ENCODE results near the gene ALKBH8.
"Not testable (repeated sequence)": the region's sequence is repeated elsewhere in the genome, so short reads cannot be mapped to it uniquely, and the experiment has no call there.

ALKBH8 gene

GRCh38 chr11:107579169-107579568, 13.6 kb upstream of the ALKBH8 start:
- not testable (repeated sequence) for H2AFZ ChIP-seq (ENCODE audit: low read depth, low read length); H3K4me2 ChIP-seq (ENCODE audit: low read length, poor library complexity, severe bottlenecking); DNase-seq; H3K4me3 ChIP-seq (ENCODE audit: insufficient read depth in 1 of 2, low read depth in 1 of 2, low read length in 2 of 2); H3K4ac ChIP-seq (ENCODE audit: low read depth in 1 of 2, low read length in 2 of 2); H3K23ac ChIP-seq (ENCODE audit: low read length in 2 of 2); H3K9ac ChIP-seq (ENCODE audit: low read length); H4K8ac ChIP-seq (ENCODE audit: low read length); H2BK120ac ChIP-seq (ENCODE audit: low read depth, low read length); H3K18ac ChIP-seq (ENCODE audit: low read depth in 1 of 2, low read length in 2 of 2); H3K4me1 ChIP-seq (ENCODE audit: control insufficient read depth, insufficient read depth, low read depth, low read length); H2BK12ac ChIP-seq (ENCODE audit: low read length in 2 of 2); H3K9me3 ChIP-seq (ENCODE audit: control insufficient read depth, low read length); H2BK5ac ChIP-seq (ENCODE audit: low read depth, low read length, poor library complexity, severe bottlenecking); H3K36me3 ChIP-seq (ENCODE audit: control insufficient read depth in 1 of 2, insufficient read depth in 2 of 2, low read depth in 1 of 2, low read length in 2 of 2); H3K27me3 ChIP-seq (ENCODE audit: control insufficient read depth in 1 of 2, insufficient read depth in 1 of 2, low read length in 2 of 2); H3K14ac ChIP-seq (ENCODE audit: low read length in 2 of 2); H3K79me1 ChIP-seq (replicated peaks; ENCODE audit: low read length, poor library complexity, severe bottlenecking); H3K27ac ChIP-seq (ENCODE audit: low read length, poor library complexity, severe bottlenecking); H4K91ac ChIP-seq (ENCODE audit: low read length); H2AK5ac ChIP-seq (ENCODE audit: low read length, severe bottlenecking); H2BK15ac ChIP-seq (ENCODE audit: low read depth, poor library complexity, severe bottlenecking)
- 100% methylated on average over 2 of the region's 2 CpGs for WGBS

- no peak overlapping the region for H3K4me3 ChIP-seq (ENCODE audit: insufficient read depth in 1 of 2, low read depth in 1 of 2, low read length in 2 of 2)
- no peaks in the 10 kb centered on the region for H3K4me1 ChIP-seq (ENCODE audit: control insufficient read depth, insufficient read depth, low read depth, low read length)
- no peak overlapping the region for H4K8ac ChIP-seq (ENCODE audit: low read length)
- no peak overlapping the region for H2BK5ac ChIP-seq (ENCODE audit: low read depth, low read length, poor library complexity, severe bottlenecking)
- no peak overlapping the region for H2BK12ac ChIP-seq (ENCODE audit: low read length in 2 of 2)
- no peaks in the 10 kb centered on the region for H3K79me1 ChIP-seq (replicated peaks; ENCODE audit: low read length, poor library complexity, severe bottlenecking)
- H2BK120ac ChIP-seq (ENCODE audit: low read depth, low read length) = no peak overlapping the region
- WGBS = 93% methylated on average over 5 of the region's 6 CpGs
- no peak overlapping the region for H3K18ac ChIP-seq (ENCODE audit: low read depth in 1 of 2, low read length in 2 of 2)
- no peaks in the 10 kb centered on the region for H3K27me3 ChIP-seq (ENCODE audit: control insufficient read depth in 1 of 2, insufficient read depth in 1 of 2, low read length in 2 of 2)
- no peaks in the 10 kb centered on the region for H3K9me3 ChIP-seq (ENCODE audit: control insufficient read depth, low read length)
- DNase-seq = no peak
- H2AFZ ChIP-seq (ENCODE audit: low read depth, low read length) = no peak overlapping the region
- H3K27ac ChIP-seq (ENCODE audit: low read length, poor library complexity, severe bottlenecking) = no peak overlapping the region
- no peak overlapping the region for H3K9ac ChIP-seq (ENCODE audit: low read length)
- H3K14ac ChIP-seq (ENCODE audit: low read length in 2 of 2) = no peak overlapping the region
- no peak overlapping the region for H2BK15ac ChIP-seq (ENCODE audit: low read depth, poor library complexity, severe bottlenecking)
- H3K36me3 ChIP-seq (ENCODE audit: control insufficient read depth in 1 of 2, insufficient read depth in 2 of 2, low read depth in 1 of 2, low read length in 2 of 2) = no peaks in the 10 kb centered on the region
- H3K4ac ChIP-seq (ENCODE audit: low read depth in 1 of 2, low read length in 2 of 2) = no peak overlapping the region
- H4K91ac ChIP-seq (ENCODE audit: low read length) = no peak overlapping the region
- H3K23ac ChIP-seq (ENCODE audit: low read length in 2 of 2) = no peak overlapping the region
- no peak overlapping the region for H2AK5ac ChIP-seq (ENCODE audit: low read length, severe bottlenecking)
- no peak overlapping the region for H3K4me2 ChIP-seq (ENCODE audit: low read length, poor library complexity, severe bottlenecking)
These were observed 11.8 kb upstream of the ALKBH8 start for GRCh38 chr11:107577346-107577711.

- not testable (repeated sequence) for H3K4me1 ChIP-seq (ENCODE audit: control insufficient read depth, insufficient read depth, low read depth, low read length); H4K91ac ChIP-seq (ENCODE audit: low read length); H2BK15ac ChIP-seq (ENCODE audit: low read depth, poor library complexity, severe bottlenecking); H3K23ac ChIP-seq (ENCODE audit: low read length in 2 of 2); H2BK12ac ChIP-seq (ENCODE audit: low read length in 2 of 2); H3K27me3 ChIP-seq (ENCODE audit: control insufficient read depth in 1 of 2, insufficient read depth in 1 of 2, low read length in 2 of 2); H3K4ac ChIP-seq (ENCODE audit: low read depth in 1 of 2, low read length in 2 of 2); H3K36me3 ChIP-seq (ENCODE audit: control insufficient read depth in 1 of 2, insufficient read depth in 2 of 2, low read depth in 1 of 2, low read length in 2 of 2); H2AFZ ChIP-seq (ENCODE audit: low read depth, low read length); H3K4me3 ChIP-seq (ENCODE audit: insufficient read depth in 1 of 2, low read depth in 1 of 2, low read length in 2 of 2); H3K4me2 ChIP-seq (ENCODE audit: low read length, poor library complexity, severe bottlenecking); H2AK5ac ChIP-seq (ENCODE audit: low read length, severe bottlenecking); H3K27ac ChIP-seq (ENCODE audit: low read length, poor library complexity, severe bottlenecking); H2BK120ac ChIP-seq (ENCODE audit: low read depth, low read length); H3K18ac ChIP-seq (ENCODE audit: low read depth in 1 of 2, low read length in 2 of 2); H2BK5ac ChIP-seq (ENCODE audit: low read depth, low read length, poor library complexity, severe bottlenecking); H3K14ac ChIP-seq (ENCODE audit: low read length in 2 of 2); H3K79me1 ChIP-seq (replicated peaks; ENCODE audit: low read length, poor library complexity, severe bottlenecking); H3K9ac ChIP-seq (ENCODE audit: low read length); H3K9me3 ChIP-seq (ENCODE audit: control insufficient read depth, low read length); H4K8ac ChIP-seq (ENCODE audit: low read length)
- peak; percentile 46 for DNase-seq
- 26% methylated on average over 2 of the region's 2 CpGs for WGBS
These were observed 11.2 kb upstream of the ALKBH8 start for GRCh38 chr11:107576497-107577345.

DNA sequence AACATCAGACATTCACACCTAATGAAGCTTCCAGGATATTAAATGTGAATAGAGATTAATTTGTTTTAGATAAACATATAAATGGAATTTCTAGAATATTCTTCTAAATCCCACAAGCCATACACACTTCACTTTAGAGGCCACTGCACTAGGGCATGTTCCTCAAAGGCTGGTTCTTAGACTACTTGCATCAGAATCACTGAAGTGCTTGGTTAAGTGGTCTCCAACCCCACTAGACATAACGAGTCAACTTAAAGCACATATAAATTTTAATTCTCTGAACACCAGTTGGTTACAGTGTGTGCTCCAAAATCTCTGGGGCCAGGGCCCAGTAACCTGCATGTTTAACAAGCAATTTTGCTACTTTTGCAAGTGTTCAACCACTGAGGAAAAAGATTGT, 7.9 kb upstream of the ALKBH8 start:
- no peak overlapping the region for H3K4me2 ChIP-seq (ENCODE audit: low read length, poor library complexity, severe bottlenecking)
- H2BK5ac ChIP-seq (ENCODE audit: low read depth, low read length, poor library complexity, severe bottlenecking) = no peak overlapping the region
- H3K4me1 ChIP-seq (ENCODE audit: control insufficient read depth, insufficient read depth, low read depth, low read length) = no peaks in the 10 kb centered on the region
- no peak overlapping the region for H3K23ac ChIP-seq (ENCODE audit: low read length in 2 of 2)
- no peak overlapping the region for H3K18ac ChIP-seq (ENCODE audit: low read depth in 1 of 2, low read length in 2 of 2)
- H4K8ac ChIP-seq (ENCODE audit: low read length) = no peak overlapping the region
- H3K79me1 ChIP-seq (replicated peaks; ENCODE audit: low read length, poor library complexity, severe bottlenecking) = no peaks in the 10 kb centered on the region
- H3K4me3 ChIP-seq (ENCODE audit: insufficient read depth in 1 of 2, low read depth in 1 of 2, low read length in 2 of 2) = no peak overlapping the region
- H2BK120ac ChIP-seq (ENCODE audit: low read depth, low read length) = no peak overlapping the region
- H3K9me3 ChIP-seq (ENCODE audit: control insufficient read depth, low read length) = no peaks in the 10 kb centered on the region
- H3K14ac ChIP-seq (ENCODE audit: low read length in 2 of 2) = no peak overlapping the region
- H3K27ac ChIP-seq (ENCODE audit: low read length, poor library complexity, severe bottlenecking) = no peak overlapping the region
- no peak overlapping the region for H3K9ac ChIP-seq (ENCODE audit: low read length)
- peaks cover 0 to 4% of the 10 kb centered on the region in 2 experiments for H3K27me3 ChIP-seq (ENCODE audit: control insufficient read depth in 1 of 2, insufficient read depth in 1 of 2, low read length in 2 of 2)
- H2BK12ac ChIP-seq (ENCODE audit: low read length in 2 of 2) = no peak overlapping the region
- H2BK15ac ChIP-seq (ENCODE audit: low read depth, poor library complexity, severe bottlenecking) = no peak overlapping the region
- 88% methylated on average over 1 of the region's 1 CpG for WGBS
- no peak overlapping the region for H3K4ac ChIP-seq (ENCODE audit: low read depth in 1 of 2, low read length in 2 of 2)
- no peaks in the 10 kb centered on the region for H3K36me3 ChIP-seq (ENCODE audit: control insufficient read depth in 1 of 2, insufficient read depth in 2 of 2, low read depth in 1 of 2, low read length in 2 of 2)
- H2AFZ ChIP-seq (ENCODE audit: low read depth, low read length) = no peak overlapping the region
- no peak overlapping the region for H2AK5ac ChIP-seq (ENCODE audit: low read length, severe bottlenecking)
- DNase-seq = no peak
- H4K91ac ChIP-seq (ENCODE audit: low read length) = no peak overlapping the region

All from mesenchymal stem cell (in vitro differentiated cells and primary cell).